Fibroblast of mammary gland (primary cell): ENCODE measurements around the gene COL2A1.
A peak's percentile ranks its signal among the peaks of the same experiment; 100 is the strongest.

Source experiments
- DNase-seq: peaks from one replicate; pipeline ENCODE4 v3.0.0-alpha.2; 2010; ENCODE audit warnings: low read depth
- H3K4me3 ChIP-seq: 2 replicates; pipeline ENCODE4 v1.5.1; 2011; ENCODE audit warnings: low read depth, mild to moderate bottlenecking, low read length, moderate library complexity; ENCODE audit not compliant: control insufficient read depth
- CTCF ChIP-seq: conservative IDR thresholded peaks from 2 replicates; pipeline ENCODE4 v1.5.1; 2011; ENCODE audit warnings: low read depth, low read length, inconsistent platforms; ENCODE audit not compliant: control insufficient read depth, insufficient read depth

Gene COL2A1

GRCh38 chr12:47975036-47975620, 29.1 kb downstream of the COL2A1 start:
- TF ChIP-seq CTCF = no peak
- no peak overlapping the region for H3K4me3 ChIP-seq
- no peak for DNase-seq

- no peak for TF ChIP-seq CTCF
- DNase-seq = no peak
- H3K4me3 ChIP-seq = no peak overlapping the region
Measured at GRCh38 chr12:47973870-47974269, 30.4 kb downstream of the COL2A1 start.

GRCh38 chr12:47972895-47973294, 31.4 kb downstream of the COL2A1 start:
- no peak for TF ChIP-seq CTCF
- no peak for DNase-seq
- no peak overlapping the region for H3K4me3 ChIP-seq

- TF ChIP-seq CTCF = no peak
- no peak for DNase-seq
Measured at GRCh38 chr12:47970843-47971242, 33.4 kb downstream of the COL2A1 start.

GRCh38 chr12:47969845-47970244, 34.4 kb downstream of the COL2A1 start:
- TF ChIP-seq CTCF = no peak
- no peak overlapping the region for H3K4me3 ChIP-seq
- DNase-seq = no peak

More at GRCh38 chr12:47970843-47971242, 33.4 kb downstream of the COL2A1 start:
- no peak overlapping the region for H3K4me3 ChIP-seq

- H3K4me3 ChIP-seq = no peak overlapping the region
- TF ChIP-seq CTCF = no peak
- peak; percentile 68 for DNase-seq
Measured at GRCh38 chr12:47967461-47968321, 36.6 kb downstream of the COL2A1 start.
